Measurements from ENCODE around the gene PRRG2. TPM values are rescaled to one million over a fixed set of nuclear protein-coding genes. Genes with fewer than 3 reads are reported as not detected.

The PRRG2 gene
- total RNA-seq, 1 experiment from 2014 or later, result 3.3 TPM

GRCh38 chr19:49559443-49559842, 21.7 kb upstream of the PRRG2 start:
- Histone ChIP-seq H3K4me2 (ENCODE audit: insufficient read depth, insufficient read length, low read length) (no peak overlapping the region), H2BK120ac (ENCODE audit: low read depth, low read length, poor library complexity, severe bottlenecking) (no peak overlapping the region), H3K27ac (ENCODE audit: insufficient read length, low read depth, low read length) (no peak overlapping the region), H3K79me1 (ENCODE audit: insufficient read depth, low read depth, low read length, poor library complexity, severe bottlenecking) (no peaks in the 10 kb centered on the region), H3K56ac (ENCODE audit: insufficient read length, low read depth, low read length) (no peak overlapping the region), H3K9ac (ENCODE audit: extremely low read depth, insufficient read length, low read length) (no peak overlapping the region), H3K14ac (ENCODE audit: insufficient read depth, low read length) (no peak overlapping the region), H2BK20ac (ENCODE audit: low read depth, low read length, poor library complexity, severe bottlenecking) (no peak overlapping the region), H2BK12ac (ENCODE audit: insufficient read length, low read depth, low read length) (no peak overlapping the region), H4K8ac (replicated peaks; ENCODE audit: insufficient read length, low read depth, low read length) (no peak overlapping the region), H2BK15ac (ENCODE audit: low read depth, low read length) (no peak overlapping the region), H4K91ac (ENCODE audit: insufficient read length, low read depth, low read length) (no peak overlapping the region), H2AFZ (ENCODE audit: low read length) (no peak overlapping the region), H3K27me3 (ENCODE audit: insufficient read depth, low read length) (no peaks in the 10 kb centered on the region), H3K9me3 (ENCODE audit: control insufficient read depth, low read depth, low read length) (no peaks in the 10 kb centered on the region), H3K18ac (ENCODE audit: insufficient read length, low read depth, low read length) (no peak overlapping the region), H3K23me2 (ENCODE audit: insufficient read length, low read depth, low read length, poor library complexity, severe bottlenecking) (peaks cover 9% of the 10 kb centered on the region), H2BK5ac (ENCODE audit: insufficient read length, low read length) (no peak overlapping the region), H2AK5ac (ENCODE audit: insufficient read length, low read length) (no peak overlapping the region), H3K4me1 (ENCODE audit: insufficient read depth, low read length) (peaks cover 2% of the 10 kb centered on the region; the same call in 1 of the 2 replicates), H4K5ac (ENCODE audit: insufficient read length, low read depth, low read length) (no peak overlapping the region), H3K79me2 (ENCODE audit: insufficient read depth, low read length) (no peaks in the 10 kb centered on the region; the same call in 1 of the 2 replicates), H4K20me1 (ENCODE audit: control insufficient read depth, insufficient read depth, insufficient read length) (no peaks in the 10 kb centered on the region), H3T11ph (ENCODE audit: low read length) (no peak overlapping the region), H3K23ac (ENCODE audit: insufficient read length, low read depth, low read length) (no peak overlapping the region), H3K4ac (ENCODE audit: low read depth, low read length) (no peak overlapping the region)
- Mint-ChIP-seq H3K27ac (peak overlapping the region in 1 of 3 experiments; percentile 79; a peak in 1 of 7 replicates), H3K27me3 (ENCODE audit: low read depth) (no peaks in the 10 kb centered on the region), H3K4me1 (peaks cover 9 to 26% of the 10 kb centered on the region in 2 experiments), H3K9me3 (no peaks in the 10 kb centered on the region), H3K36me3 (ENCODE audit: insufficient read depth in 1 of 3, low read depth in 3 of 3) (peaks cover 29 to 32% (median 31%) of the 10 kb centered on the region in 3 experiments), H3K4me3 (no peak overlapping the region; a peak in 1 of 5 replicates)
- DNase-seq, result no peak
- no peak for TF ChIP-seq CTCF (conservative IDR thresholded peaks at IDR 0.05)
- WGBS (ENCODE audit: extremely low coverage, insufficient read length, low lambda C conversion rate), result no CpG with 5 or more reads among the region's 3 CpGs

Measured in H9 (cell line).